ENCODE measurements around the gene USP37.

Gene USP37

DNA sequence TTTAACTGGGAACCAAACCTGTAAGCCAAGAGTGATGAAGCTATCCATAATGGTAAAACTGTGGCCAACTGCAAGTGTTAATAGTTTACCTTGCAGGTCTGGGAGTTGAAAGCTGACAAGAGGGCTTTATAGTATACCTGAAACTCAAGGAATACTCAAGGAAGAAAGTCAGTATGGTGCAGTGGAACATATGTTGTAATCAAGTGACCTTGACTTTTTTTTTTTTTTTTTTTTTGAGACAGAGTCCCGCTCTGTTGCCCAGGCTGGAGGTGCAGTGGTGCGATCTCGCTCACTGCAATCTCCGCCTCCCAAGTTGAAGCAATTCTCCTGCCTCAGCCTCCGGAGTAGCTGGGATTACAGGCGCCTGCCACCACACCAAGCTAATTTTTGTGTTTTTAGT, 121.6 kb downstream of the USP37 start:
- Histone ChIP-seq H3K36me3 (ENCODE audit: control insufficient read depth, insufficient read depth, low read length) (peaks cover 2% of the 10 kb centered on the region), H3K27me3 (replicated peaks; ENCODE audit: control insufficient read depth, insufficient read depth, low read length) (no peaks in the 10 kb centered on the region), H3K4me3 (replicated peaks; ENCODE audit: low read depth, low read length) (no peak overlapping the region)
- DNase-seq (ENCODE audit: extremely low read depth, insufficient read length) = no peak
- TF ChIP-seq, protein P1, sequence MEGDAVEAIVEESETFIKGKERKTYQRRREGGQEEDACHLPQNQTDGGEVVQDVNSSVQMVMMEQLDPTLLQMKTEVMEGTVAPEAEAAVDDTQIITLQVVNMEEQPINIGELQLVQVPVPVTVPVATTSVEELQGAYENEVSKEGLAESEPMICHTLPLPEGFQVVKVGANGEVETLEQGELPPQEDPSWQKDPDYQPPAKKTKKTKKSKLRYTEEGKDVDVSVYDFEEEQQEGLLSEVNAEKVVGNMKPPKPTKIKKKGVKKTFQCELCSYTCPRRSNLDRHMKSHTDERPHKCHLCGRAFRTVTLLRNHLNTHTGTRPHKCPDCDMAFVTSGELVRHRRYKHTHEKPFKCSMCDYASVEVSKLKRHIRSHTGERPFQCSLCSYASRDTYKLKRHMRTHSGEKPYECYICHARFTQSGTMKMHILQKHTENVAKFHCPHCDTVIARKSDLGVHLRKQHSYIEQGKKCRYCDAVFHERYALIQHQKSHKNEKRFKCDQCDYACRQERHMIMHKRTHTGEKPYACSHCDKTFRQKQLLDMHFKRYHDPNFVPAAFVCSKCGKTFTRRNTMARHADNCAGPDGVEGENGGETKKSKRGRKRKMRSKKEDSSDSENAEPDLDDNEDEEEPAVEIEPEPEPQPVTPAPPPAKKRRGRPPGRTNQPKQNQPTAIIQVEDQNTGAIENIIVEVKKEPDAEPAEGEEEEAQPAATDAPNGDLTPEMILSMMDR (IDR thresholded peaks at IDR 0.05; ENCODE audit: insufficient read depth, low read length, poor library complexity, severe bottlenecking) = no peak

DNA sequence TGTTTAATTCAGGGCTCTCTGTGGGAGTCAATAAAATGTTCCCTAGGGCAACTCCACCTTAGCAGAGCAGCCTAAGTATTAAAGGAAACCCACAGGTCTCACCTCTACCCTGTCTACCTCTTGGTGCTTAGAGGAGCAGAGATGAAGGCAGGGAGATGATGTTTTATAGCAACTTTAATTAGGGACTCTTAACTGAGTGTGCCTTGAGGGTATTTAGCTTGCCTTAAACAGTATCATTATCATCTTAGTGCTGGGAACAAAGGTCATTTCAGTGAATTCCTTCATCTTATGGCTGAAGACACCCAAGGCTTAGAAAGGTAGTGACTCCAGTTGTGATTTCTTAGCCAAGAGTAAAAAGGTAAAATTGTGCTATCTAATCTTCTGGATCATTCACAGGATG, 122.5 kb downstream of the USP37 start:
- Histone ChIP-seq H3K27me3 (replicated peaks; ENCODE audit: control insufficient read depth, insufficient read depth, low read length) (no peaks in the 10 kb centered on the region), H3K4me3 (replicated peaks; ENCODE audit: low read depth, low read length) (no peak overlapping the region), H3K36me3 (ENCODE audit: control insufficient read depth, insufficient read depth, low read length) (peaks cover 2% of the 10 kb centered on the region)
- TF ChIP-seq, protein P1 (IDR thresholded peaks at IDR 0.05; ENCODE audit: insufficient read depth, low read length, poor library complexity, severe bottlenecking) = no peak
- DNase-seq (ENCODE audit: extremely low read depth, insufficient read length) = no peak

DNA sequence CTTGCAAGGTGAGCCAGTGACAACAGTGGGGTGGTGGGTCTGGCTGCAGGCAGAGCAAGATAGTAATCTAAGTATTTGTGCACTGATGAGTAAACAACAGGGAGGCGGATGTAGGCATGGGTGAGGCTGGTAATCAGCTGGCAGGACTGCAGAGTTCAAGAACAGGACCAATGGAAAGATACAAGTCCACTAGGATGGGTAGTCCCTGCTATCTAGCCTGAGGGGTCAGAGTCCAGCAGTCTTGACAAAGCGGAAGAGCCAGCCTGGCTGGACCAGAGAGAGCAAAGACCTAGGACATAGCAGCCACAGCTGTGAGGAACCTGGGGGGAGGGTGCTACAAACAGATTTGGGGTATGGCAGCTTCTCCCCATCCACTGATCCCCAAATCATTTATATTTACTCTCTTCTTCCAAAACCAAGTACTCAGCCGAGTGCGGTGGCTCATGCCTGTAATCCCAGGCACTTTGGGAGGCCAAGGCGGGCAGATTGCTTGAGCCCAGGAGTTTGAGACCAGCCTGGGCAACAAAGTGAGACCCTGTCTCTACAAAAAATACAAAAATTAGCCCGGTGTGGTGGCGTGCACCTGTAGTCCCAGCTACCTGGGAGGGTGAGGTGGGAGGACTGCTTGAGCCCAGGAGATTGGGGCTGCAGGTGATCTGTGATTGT, 123.3 kb downstream of the USP37 start:
- no peak for DNase-seq (ENCODE audit: extremely low read depth, insufficient read length)
- H3K27me3 ChIP-seq (replicated peaks; ENCODE audit: control insufficient read depth, insufficient read depth, low read length) = no peaks in the 10 kb centered on the region
- no peak overlapping the region for H3K4me3 ChIP-seq (replicated peaks; ENCODE audit: low read depth, low read length)
- peaks cover 2% of the 10 kb centered on the region for H3K36me3 ChIP-seq (ENCODE audit: control insufficient read depth, insufficient read depth, low read length)
- TF ChIP-seq, protein P1 (IDR thresholded peaks at IDR 0.05; ENCODE audit: insufficient read depth, low read length, poor library complexity, severe bottlenecking) = no peak

DNA sequence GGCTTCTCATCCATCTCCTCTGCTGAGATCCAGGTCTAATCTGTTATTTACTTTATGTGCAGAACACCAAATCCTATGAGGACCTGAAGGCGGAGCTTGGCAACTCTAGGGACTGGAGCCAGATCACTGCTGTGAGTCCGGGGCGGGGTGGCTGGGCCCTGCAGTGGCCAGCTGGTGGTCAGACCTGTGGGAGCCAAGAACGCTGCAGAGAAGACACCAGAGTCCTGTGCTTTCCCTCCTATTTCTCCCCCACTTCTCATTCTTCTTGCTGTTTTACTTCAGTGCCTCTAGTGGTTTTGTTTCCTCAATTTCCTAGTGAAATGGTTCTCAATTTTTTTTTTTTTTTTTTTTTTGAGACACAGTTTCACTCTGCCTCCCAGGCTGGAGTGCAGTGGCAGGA, 129.6 kb downstream of the USP37 start:
- no peaks in the 10 kb centered on the region for H3K27me3 ChIP-seq (replicated peaks; ENCODE audit: control insufficient read depth, insufficient read depth, low read length)
- H3K36me3 ChIP-seq (ENCODE audit: control insufficient read depth, insufficient read depth, low read length) = no peaks in the 10 kb centered on the region
- TF ChIP-seq, protein P1 (IDR thresholded peaks at IDR 0.05; ENCODE audit: insufficient read depth, low read length, poor library complexity, severe bottlenecking) = no peak
- no peak overlapping the region for H3K4me3 ChIP-seq (replicated peaks; ENCODE audit: low read depth, low read length)
- DNase-seq (ENCODE audit: extremely low read depth, insufficient read length) = no peak

DNA sequence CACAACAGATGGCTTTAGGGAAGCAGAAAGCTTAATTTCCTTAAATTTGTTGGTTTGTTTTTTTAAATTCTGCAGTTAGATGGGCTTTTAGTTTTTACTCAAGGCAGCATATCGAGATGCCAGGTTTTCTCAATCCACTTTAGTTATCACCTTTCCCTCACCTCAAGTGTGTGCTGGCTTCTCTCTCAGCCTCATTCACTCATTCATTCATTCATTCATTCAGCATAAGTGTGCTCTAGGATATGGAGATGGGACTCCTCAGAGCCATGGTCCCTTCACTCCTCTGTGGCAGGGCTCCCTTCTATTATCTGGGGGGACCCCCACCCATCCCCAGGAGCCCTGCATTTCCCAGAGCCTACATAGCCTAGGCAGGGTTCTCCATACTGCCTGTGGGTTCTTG, 130.2 kb downstream of the USP37 start:
- Histone ChIP-seq H3K27me3 (replicated peaks; ENCODE audit: control insufficient read depth, insufficient read depth, low read length) (no peaks in the 10 kb centered on the region), H3K36me3 (ENCODE audit: control insufficient read depth, insufficient read depth, low read length) (no peaks in the 10 kb centered on the region), H3K4me3 (replicated peaks; ENCODE audit: low read depth, low read length) (no peak overlapping the region)
- TF ChIP-seq, protein P1 (IDR thresholded peaks at IDR 0.05; ENCODE audit: insufficient read depth, low read length, poor library complexity, severe bottlenecking) = no peak
- no peak for DNase-seq (ENCODE audit: extremely low read depth, insufficient read length)

DNA sequence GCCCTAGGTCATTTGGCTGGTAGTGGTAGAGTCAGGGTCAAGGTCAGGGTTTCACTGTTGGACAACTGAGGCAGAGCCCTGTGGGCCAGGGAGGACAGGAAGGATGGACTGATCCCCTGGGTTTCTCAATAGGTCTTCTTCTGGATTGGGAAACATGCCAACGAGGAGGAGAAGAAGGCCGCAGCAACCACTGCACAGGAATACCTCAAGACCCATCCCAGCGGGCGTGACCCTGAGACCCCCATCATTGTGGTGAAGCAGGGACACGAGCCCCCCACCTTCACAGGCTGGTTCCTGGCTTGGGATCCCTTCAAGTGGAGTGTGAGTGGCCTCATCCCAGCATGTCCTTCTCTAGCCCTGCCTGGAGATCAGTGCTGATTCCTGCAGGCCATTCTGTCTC, 131.2 kb downstream of the USP37 start:
- H3K36me3 ChIP-seq (ENCODE audit: control insufficient read depth, insufficient read depth, low read length) = no peaks in the 10 kb centered on the region
- H3K4me3 ChIP-seq (replicated peaks; ENCODE audit: low read depth, low read length) = no peak overlapping the region
- no peaks in the 10 kb centered on the region for H3K27me3 ChIP-seq (replicated peaks; ENCODE audit: control insufficient read depth, insufficient read depth, low read length)
- DNase-seq (ENCODE audit: extremely low read depth, insufficient read length) = no peak
- TF ChIP-seq, protein P1 (IDR thresholded peaks at IDR 0.05; ENCODE audit: insufficient read depth, low read length, poor library complexity, severe bottlenecking) = no peak
